ENCODE results near the gene RPS15. TPM values are rescaled to one million over a fixed set of nuclear protein-coding genes. Genes with fewer than 3 reads are reported as not detected.

Gene RPS15
- total and polyA plus RNA-seq, 2 of the 13 experiments (the other 11 are each of a cell fraction or from before 2014, with no cell fraction given) = 695 to 1,411 TPM

GRCh38 chr19:1468821-1469254 lies 30.6 kb downstream of the RPS15 start (continued):
- peak; percentile 59; the same call in 1 of the 2 replicates for TF ChIP-seq HNRNPL (IDR thresholded peaks at IDR 0.05; ENCODE audit: low read depth, low read length)
- no peak for TF ChIP-seq ZSCAN9 (CRISPR knock-in tag; IDR thresholded peaks at IDR 0.05; ENCODE audit: borderline replicate concordance)
- no peak for TF ChIP-seq PRDM4 (CRISPR knock-in tag; IDR thresholded peaks at IDR 0.05; ENCODE audit: borderline replicate concordance)
- TF ChIP-seq ETV5 (CRISPR knock-in tag; IDR thresholded peaks at IDR 0.05; ENCODE audit: borderline replicate concordance) = no peak
- no peak for TF ChIP-seq REPIN1 (CRISPR knock-in tag; IDR thresholded peaks at IDR 0.05; ENCODE audit: borderline replicate concordance, low read depth)
- TF ChIP-seq HOMEZ (CRISPR knock-in tag; IDR thresholded peaks at IDR 0.05; ENCODE audit: low read depth) = no peak
- TF ChIP-seq, protein P1, sequence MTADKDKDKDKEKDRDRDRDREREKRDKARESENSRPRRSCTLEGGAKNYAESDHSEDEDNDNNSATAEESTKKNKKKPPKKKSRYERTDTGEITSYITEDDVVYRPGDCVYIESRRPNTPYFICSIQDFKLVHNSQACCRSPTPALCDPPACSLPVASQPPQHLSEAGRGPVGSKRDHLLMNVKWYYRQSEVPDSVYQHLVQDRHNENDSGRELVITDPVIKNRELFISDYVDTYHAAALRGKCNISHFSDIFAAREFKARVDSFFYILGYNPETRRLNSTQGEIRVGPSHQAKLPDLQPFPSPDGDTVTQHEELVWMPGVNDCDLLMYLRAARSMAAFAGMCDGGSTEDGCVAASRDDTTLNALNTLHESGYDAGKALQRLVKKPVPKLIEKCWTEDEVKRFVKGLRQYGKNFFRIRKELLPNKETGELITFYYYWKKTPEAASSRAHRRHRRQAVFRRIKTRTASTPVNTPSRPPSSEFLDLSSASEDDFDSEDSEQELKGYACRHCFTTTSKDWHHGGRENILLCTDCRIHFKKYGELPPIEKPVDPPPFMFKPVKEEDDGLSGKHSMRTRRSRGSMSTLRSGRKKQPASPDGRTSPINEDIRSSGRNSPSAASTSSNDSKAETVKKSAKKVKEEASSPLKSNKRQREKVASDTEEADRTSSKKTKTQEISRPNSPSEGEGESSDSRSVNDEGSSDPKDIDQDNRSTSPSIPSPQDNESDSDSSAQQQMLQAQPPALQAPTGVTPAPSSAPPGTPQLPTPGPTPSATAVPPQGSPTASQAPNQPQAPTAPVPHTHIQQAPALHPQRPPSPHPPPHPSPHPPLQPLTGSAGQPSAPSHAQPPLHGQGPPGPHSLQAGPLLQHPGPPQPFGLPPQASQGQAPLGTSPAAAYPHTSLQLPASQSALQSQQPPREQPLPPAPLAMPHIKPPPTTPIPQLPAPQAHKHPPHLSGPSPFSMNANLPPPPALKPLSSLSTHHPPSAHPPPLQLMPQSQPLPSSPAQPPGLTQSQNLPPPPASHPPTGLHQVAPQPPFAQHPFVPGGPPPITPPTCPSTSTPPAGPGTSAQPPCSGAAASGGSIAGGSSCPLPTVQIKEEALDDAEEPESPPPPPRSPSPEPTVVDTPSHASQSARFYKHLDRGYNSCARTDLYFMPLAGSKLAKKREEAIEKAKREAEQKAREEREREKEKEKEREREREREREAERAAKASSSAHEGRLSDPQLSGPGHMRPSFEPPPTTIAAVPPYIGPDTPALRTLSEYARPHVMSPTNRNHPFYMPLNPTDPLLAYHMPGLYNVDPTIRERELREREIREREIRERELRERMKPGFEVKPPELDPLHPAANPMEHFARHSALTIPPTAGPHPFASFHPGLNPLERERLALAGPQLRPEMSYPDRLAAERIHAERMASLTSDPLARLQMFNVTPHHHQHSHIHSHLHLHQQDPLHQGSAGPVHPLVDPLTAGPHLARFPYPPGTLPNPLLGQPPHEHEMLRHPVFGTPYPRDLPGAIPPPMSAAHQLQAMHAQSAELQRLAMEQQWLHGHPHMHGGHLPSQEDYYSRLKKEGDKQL (CRISPR knock-in tag; IDR thresholded peaks at IDR 0.05; ENCODE audit: low read depth) = no peak
- no peak for TF ChIP-seq RORA (CRISPR knock-in tag; IDR thresholded peaks at IDR 0.05)
- no peak for TF ChIP-seq ZNF451 (CRISPR knock-in tag; IDR thresholded peaks at IDR 0.05)
- TF ChIP-seq HDAC1 (CRISPR knock-in tag; IDR thresholded peaks at IDR 0.05) = 0 out of 2 replicates have a peak, but pooled peaks have one; percentile 20
- TF ChIP-seq, protein P2, sequence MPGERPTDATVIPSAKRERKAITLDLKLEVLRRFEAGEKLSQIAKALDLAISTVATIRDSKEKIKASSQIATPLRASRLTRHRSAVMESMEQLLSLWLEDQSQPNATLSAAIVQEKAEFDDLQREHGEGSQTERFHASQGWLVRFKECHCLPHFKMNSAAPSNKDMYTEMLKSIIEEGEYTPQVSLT (CRISPR knock-in tag; IDR thresholded peaks at IDR 0.05; ENCODE audit: borderline replicate concordance, low read depth) = no peak
- no peak for TF ChIP-seq GMEB2 (CRISPR knock-in tag; IDR thresholded peaks at IDR 0.05; ENCODE audit: low read depth)
- TF ChIP-seq NFKBIZ (CRISPR knock-in tag; IDR thresholded peaks at IDR 0.05) = no peak
- TF ChIP-seq, protein P3, sequence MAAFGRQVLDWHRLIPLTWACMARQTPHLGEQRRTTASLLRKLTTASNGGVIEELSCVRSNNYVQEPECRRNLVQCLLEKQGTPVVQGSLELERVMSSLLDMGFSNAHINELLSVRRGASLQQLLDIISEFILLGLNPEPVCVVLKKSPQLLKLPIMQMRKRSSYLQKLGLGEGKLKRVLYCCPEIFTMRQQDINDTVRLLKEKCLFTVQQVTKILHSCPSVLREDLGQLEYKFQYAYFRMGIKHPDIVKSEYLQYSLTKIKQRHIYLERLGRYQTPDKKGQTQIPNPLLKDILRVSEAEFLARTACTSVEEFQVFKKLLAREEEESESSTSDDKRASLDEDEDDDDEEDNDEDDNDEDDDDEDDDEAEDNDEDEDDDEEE (CRISPR knock-in tag; IDR thresholded peaks at IDR 0.05) = no peak
- no peak for TF ChIP-seq RFXANK (CRISPR knock-in tag; IDR thresholded peaks at IDR 0.05)
- no peak for TF ChIP-seq HDAC2 (CRISPR knock-in tag; IDR thresholded peaks at IDR 0.05)
- TF ChIP-seq, protein P4, sequence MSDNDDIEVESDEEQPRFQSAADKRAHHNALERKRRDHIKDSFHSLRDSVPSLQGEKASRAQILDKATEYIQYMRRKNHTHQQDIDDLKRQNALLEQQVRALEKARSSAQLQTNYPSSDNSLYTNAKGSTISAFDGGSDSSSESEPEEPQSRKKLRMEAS (IDR thresholded peaks at IDR 0.05) = peak; percentile 8; the same call in 1 of the 2 replicates
- TF ChIP-seq SNAPC2 (CRISPR knock-in tag; IDR thresholded peaks at IDR 0.05) = no peak
